Activated CD8-positive, alpha-beta T cell treated with anti-CD3 and anti-CD28 coated beads for 36 hours (primary cell): ENCODE results near the gene FMR1NB. TPM values are rescaled to one million over a fixed set of nuclear protein-coding genes. Genes with fewer than 3 reads are reported as not detected.

Experiments used
- ATAC-seq: fragments of 200-7000 bp; cut with Tn5 transposase; one replicate; pipeline ENCODE4 v1.10.0; 2021; ENCODE audit warnings: mild to moderate bottlenecking, moderate library complexity
- CTCF ChIA-PET: fragments of 350-600 bp; sonication (Branson Sonifier 250); formaldehyde crosslinking; loops from one replicate; lab custom pipeline; 2021; ENCODE audit warnings: antibody characterized with exemption; lab: Charles Lee
- POLR2A ChIA-PET: fragments of 350-600 bp; sonication (Branson Sonifier 250); formaldehyde crosslinking; loops from one replicate; lab custom pipeline; 2021; ENCODE audit warnings: antibody characterized with exemption; lab: Charles Lee
- DNase-seq: peaks from one replicate; pipeline ENCODE4 v3.0.0-alpha.2; 2020
- H3K27ac Mint-ChIP-seq: one replicate; pipeline ENCODE4 v1.8.0; 2021; ENCODE audit warnings: mild to moderate bottlenecking, mixed read lengths
- H3K27me3 Mint-ChIP-seq: one replicate; pipeline ENCODE4 v1.8.0; 2021; ENCODE audit warnings: mixed read lengths
- H3K36me3 Mint-ChIP-seq: one replicate; pipeline ENCODE4 v1.8.0; 2021; ENCODE audit warnings: low read depth, mixed read lengths
- H3K4me1 Mint-ChIP-seq: one replicate; pipeline ENCODE4 v1.8.0; 2021; ENCODE audit warnings: low read depth, mixed read lengths
- H3K4me3 Mint-ChIP-seq: one replicate; pipeline ENCODE4 v1.8.0; 2021; ENCODE audit warnings: mild to moderate bottlenecking, moderate library complexity, mixed read lengths
- H3K9me3 Mint-ChIP-seq: one replicate; pipeline ENCODE4 v1.8.0; 2021; ENCODE audit warnings: mixed read lengths
- intact Hi-C: fragments of 100-400 bp; cut with micrococcal nuclease; formaldehyde crosslinking; loops from one replicate; pipeline ENCODE4 v1.10.0; 2022
- total RNA-seq, 2 experiments: library from RNA; stranded (reverse); gene quantifications; one replicate each; pipeline ENCODE4 v1.2.3, GENCODE V29; 2021
- TF ChIP-seq, protein P1 (sequence below): fragments of 200-600 bp; IDR thresholded peaks from one replicate; pipeline ENCODE4 v1.8.0; 2022; ENCODE audit warnings: antibody characterized with exemption, mild to moderate bottlenecking

FMR1NB gene
- total RNA-seq, 2 experiments from 2014 or later, result not detected

- TF ChIP-seq, protein P1, sequence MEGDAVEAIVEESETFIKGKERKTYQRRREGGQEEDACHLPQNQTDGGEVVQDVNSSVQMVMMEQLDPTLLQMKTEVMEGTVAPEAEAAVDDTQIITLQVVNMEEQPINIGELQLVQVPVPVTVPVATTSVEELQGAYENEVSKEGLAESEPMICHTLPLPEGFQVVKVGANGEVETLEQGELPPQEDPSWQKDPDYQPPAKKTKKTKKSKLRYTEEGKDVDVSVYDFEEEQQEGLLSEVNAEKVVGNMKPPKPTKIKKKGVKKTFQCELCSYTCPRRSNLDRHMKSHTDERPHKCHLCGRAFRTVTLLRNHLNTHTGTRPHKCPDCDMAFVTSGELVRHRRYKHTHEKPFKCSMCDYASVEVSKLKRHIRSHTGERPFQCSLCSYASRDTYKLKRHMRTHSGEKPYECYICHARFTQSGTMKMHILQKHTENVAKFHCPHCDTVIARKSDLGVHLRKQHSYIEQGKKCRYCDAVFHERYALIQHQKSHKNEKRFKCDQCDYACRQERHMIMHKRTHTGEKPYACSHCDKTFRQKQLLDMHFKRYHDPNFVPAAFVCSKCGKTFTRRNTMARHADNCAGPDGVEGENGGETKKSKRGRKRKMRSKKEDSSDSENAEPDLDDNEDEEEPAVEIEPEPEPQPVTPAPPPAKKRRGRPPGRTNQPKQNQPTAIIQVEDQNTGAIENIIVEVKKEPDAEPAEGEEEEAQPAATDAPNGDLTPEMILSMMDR, result no peak
- DNase-seq, result no peak
- Mint-ChIP-seq H3K4me3 (no peak overlapping the region), H3K27ac (no peak overlapping the region), H3K4me1 (no peaks in the 10 kb centered on the region), H3K9me3 (no peaks in the 10 kb centered on the region), H3K36me3 (no peaks in the 10 kb centered on the region), H3K27me3 (no peaks in the 10 kb centered on the region)
- CTCF ChIA-PET, result no interaction called here
- intact Hi-C loops, result no loop called here
- POLR2A ChIA-PET, result no interaction called here
- ATAC-seq, result no peak
Observed at GRCh38 chrX:148037020-148037419, 55.9 kb downstream of the FMR1NB start.

DNA sequence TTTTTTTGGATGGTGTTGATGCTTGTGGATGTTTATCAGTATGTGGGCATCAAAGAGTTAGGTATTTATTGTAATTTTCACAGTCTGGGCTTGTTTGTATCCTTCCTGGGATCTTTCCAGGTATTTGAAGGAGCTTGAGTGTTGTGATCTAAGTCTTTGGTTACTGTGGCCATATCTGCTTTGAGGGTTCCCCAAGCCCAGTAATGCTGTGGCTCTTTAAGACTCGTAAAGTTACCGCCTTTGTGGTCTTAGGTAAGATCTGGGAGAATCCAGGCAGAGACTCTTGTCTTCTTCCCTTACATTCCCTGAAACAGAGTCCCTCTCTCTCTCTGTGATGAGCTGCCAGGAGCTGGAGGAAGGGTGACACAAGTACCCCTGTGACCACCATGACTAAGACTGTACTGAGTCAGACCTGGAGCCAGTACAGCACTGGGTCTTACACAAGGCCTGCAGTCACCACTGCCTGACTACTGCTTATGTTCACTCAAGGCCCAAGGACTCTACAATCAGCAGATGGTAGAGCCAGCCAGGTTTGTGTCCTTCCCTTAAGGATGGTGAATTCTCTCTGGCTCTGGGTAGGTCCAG, 62.2 kb downstream of the FMR1NB start:
- Mint-ChIP-seq H3K4me3 (no peak overlapping the region), H3K9me3 (no peaks in the 10 kb centered on the region), H3K36me3 (no peaks in the 10 kb centered on the region), H3K27me3 (no peaks in the 10 kb centered on the region), H3K4me1 (no peaks in the 10 kb centered on the region), H3K27ac (no peak overlapping the region)
- TF ChIP-seq, protein P1, result no peak
- CTCF ChIA-PET, result no interaction called here
- intact Hi-C loops, result loop anchor here (10.0 kb wide), 2 partner anchors 1241 to 1421 kb away; no protein-coding TSS in a partner anchor
- POLR2A ChIA-PET, result no interaction called here
- ATAC-seq (peak; percentile 49), DNase-seq (peak; percentile 3)

GRCh38 chrX:148047200-148047599, 66.1 kb downstream of the FMR1NB start:
- intact Hi-C loops, result loop anchor here (10.0 kb wide), 2 partner anchors 1238 to 1418 kb away; no protein-coding TSS in a partner anchor
- DNase-seq (no peak), ATAC-seq (no peak)
- ChIA-PET POLR2A (no interaction called here), CTCF (interaction anchor here (1.0 kb wide), 1 partner anchor 1239 kb away, joined by 3 read pairs; no protein-coding TSS in a partner anchor)
- TF ChIP-seq, protein P1, result no peak
- Mint-ChIP-seq H3K36me3 (no peaks in the 10 kb centered on the region), H3K9me3 (no peaks in the 10 kb centered on the region), H3K27ac (no peak overlapping the region), H3K27me3 (no peaks in the 10 kb centered on the region), H3K4me1 (no peaks in the 10 kb centered on the region), H3K4me3 (no peak overlapping the region)

DNA sequence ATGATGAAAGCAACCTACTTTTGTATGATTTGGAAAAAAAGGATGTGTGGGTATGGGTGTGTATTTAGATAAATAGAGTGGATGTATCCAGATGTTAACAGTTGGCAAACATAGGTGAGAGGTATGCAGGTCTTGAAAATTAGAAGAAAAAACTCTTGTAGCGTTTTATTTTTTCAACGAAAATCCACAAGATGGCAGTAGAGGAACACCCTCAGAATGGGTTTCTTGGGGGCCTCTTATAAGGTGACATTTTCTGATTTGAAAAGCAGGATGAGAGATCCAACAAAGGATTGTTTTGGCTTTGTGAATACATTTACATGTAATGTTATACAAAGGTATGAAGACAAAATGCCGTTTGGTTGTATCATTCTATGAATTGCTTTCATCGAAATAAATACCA, 68.3 kb downstream of the FMR1NB start:
- H3K4me3 Mint-ChIP-seq, result no peak overlapping the region
- ChIA-PET CTCF (interaction anchor here (1.2 to 1.8 kb wide), 2 partner anchors 1238 to 1421 kb away, joined by 5 read pairs; no protein-coding TSS in a partner anchor), POLR2A (no interaction called here)
- no peak for ATAC-seq
- H3K36me3 Mint-ChIP-seq, result no peaks in the 10 kb centered on the region
- TF ChIP-seq, protein P1, result peak; percentile 48
- no peaks in the 10 kb centered on the region for H3K9me3 Mint-ChIP-seq
- no peak for DNase-seq
- H3K27me3 Mint-ChIP-seq, result no peaks in the 10 kb centered on the region
- no peak overlapping the region for H3K27ac Mint-ChIP-seq
- intact Hi-C loops, result loop anchor here (10.0 kb wide), 2 partner anchors 1235 to 1415 kb away; no protein-coding TSS in a partner anchor
- no peaks in the 10 kb centered on the region for H3K4me1 Mint-ChIP-seq

DNA sequence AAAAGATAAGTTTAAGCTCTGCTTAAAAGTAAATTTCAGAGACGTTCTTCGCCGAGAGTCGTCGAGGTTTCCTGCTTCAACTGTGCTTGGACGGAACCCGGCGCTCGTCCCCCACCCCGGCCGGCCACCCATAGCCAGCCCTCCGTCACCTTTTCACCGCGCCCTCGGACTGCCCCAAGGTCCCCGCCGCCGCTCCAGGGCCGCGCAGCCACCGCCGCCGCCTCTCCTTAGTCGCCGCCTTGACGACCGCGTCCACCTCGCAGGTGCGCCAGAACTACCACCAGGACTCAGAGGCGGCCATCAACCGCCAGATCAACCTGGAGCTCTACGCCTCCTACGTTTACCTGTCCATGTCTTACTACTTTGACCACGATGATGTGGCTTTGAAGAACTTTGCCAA, 70.8 kb downstream of the FMR1NB start:
- H3K27me3 Mint-ChIP-seq, result no peaks in the 10 kb centered on the region
- DNase-seq (no peak), ATAC-seq (no peak)
- H3K4me3 Mint-ChIP-seq, result no peak overlapping the region
- POLR2A ChIA-PET, result no interaction called here
- intact Hi-C loops, result no loop called here
- no peaks in the 10 kb centered on the region for H3K36me3 Mint-ChIP-seq
- TF ChIP-seq, protein P1, result no peak
- CTCF ChIA-PET, result no interaction called here
- H3K9me3 Mint-ChIP-seq, result no peaks in the 10 kb centered on the region
- no peak overlapping the region for H3K27ac Mint-ChIP-seq
- H3K4me1 Mint-ChIP-seq, result no peaks in the 10 kb centered on the region
